8988T (cell line): ENCODE results near the gene KCNH8.

Experiments used
- DNase-seq: peaks from one replicate; pipeline ENCODE4 v3.0.0; 2011

The KCNH8 gene

DNA sequence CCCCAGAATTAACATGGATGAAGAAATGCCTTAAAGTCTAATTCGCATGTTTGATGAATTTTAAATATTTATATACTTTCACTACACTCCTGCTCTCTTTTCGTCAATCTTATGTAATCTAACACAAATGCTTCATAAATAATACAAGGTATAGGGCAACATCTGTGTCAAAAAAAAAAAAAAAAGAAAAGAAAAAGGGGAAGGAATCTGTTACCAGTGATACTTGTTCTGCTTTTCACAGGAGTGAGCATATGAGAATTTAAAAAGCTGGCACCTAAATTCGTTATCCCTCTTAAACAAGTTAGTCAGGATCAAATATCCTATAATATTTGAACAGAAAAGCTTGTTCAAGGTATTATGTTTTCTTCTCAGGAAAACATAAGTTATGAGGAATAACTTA lies 243.8 kb downstream of the KCNH8 start:
- DNase-seq: no peak

DNA sequence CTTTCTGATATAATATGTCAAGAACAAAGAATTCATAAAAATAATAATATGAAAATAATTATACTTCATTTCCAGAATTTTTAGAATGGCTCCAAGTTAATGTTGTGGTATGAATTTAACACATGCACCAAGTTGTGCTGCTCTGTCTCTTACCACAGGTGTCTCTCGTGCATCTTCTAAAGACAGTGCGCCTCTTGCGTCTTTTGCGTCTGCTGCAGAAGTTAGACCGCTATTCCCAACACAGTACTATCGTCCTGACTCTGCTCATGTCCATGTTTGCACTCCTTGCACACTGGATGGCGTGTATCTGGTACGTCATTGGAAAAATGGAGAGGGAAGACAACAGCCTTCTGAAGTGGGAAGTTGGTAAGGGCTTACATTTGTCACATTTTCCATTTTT lies 246.6 kb downstream of the KCNH8 start:
- no peak for DNase-seq

DNA sequence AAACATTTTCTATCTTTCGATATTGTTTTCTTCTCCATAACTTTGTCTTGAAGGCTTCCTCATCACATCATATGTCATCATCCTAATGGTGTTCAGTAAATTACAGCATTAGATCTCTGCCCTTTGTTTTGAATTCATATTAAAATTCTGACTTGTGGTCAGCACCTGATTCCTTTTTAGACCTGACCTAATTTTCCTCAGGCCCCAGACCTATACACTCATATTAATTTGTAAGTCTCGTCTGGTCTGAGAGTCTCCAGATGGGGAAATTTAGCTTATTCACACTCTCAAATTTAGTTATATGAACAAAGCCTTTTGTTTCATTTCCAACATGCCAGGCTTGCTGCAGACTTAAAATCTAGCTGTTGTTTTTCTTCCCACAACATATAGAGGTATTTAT lies 248.4 kb downstream of the KCNH8 start:
- DNase-seq: no peak

DNA sequence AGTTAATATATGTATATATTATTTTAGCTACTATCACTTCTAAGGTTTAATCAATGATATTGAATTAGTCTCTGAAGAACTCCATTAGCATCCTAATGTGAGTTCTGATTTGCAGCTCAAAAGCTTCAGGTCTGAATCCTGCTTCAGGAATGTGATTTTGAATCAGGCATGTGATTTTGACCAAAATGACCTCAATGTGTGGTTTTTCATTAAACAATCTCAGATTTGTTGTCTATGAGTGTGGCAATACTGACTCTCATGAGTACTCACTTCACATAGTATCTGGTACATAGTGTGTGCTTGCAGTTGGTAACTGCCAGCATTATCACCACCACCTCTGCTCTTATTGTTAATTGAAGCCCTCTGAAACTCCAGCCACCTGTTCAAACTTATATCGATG lies 251.0 kb downstream of the KCNH8 start:
- DNase-seq: no peak

DNA sequence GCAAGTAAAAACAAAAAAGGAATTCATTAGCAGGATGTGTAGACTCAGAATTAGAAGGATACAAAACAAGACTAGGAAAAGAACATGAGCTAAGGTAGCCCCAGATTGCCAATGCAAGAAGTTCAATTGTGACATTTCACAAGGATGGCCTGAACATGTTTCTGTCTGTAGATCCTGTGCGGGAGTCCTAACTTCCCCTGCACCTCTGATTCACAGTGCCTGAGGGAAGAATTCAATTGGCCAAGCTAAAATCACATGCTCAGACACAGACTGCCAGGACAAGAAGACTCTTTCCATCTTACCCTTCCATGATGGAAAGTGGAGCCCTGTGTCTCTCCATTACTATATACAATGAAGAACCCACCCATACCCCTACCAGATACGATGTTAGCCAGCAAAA lies 251.5 kb downstream of the KCNH8 start:
- DNase-seq: no peak

DNA sequence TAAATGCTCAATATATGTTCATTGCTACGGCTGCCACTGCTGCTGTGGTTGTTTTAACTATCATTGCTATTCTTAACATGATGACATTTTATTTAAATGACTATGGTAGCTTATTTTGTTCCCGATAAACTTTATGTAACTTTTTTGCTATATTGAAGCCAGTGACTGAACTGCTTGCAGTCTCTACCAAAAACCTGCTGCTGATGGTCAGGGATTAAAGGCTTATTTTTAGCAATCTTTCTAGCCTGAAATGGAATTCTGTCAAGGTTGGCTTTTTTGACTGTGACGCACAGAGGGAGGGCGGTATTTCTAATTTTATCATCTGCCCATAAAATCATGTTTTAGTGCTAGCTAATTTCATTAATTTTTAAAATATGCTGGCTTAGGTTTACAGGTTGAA lies 271.8 kb downstream of the KCNH8 start:
- DNase-seq: no peak

DNA sequence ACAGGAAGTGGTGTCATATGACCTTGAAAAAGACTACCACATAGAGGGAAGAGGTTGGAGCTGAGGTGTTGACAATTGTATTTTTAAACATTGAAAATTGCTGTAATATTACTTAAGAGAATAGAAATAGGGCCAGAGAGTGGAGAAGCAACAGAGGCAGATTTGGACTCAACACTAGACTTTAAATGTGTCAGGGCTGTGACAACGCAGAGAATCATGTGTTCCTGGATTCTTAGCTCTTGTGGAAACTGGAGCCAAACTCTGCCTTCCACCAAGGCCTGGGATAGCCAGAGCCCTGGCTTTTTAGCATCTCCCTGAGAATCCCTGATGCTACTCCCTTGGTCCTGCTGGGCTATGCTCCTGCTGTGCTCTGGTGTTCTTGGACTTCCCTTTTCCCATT lies 277.5 kb downstream of the KCNH8 start:
- DNase-seq: no peak

DNA sequence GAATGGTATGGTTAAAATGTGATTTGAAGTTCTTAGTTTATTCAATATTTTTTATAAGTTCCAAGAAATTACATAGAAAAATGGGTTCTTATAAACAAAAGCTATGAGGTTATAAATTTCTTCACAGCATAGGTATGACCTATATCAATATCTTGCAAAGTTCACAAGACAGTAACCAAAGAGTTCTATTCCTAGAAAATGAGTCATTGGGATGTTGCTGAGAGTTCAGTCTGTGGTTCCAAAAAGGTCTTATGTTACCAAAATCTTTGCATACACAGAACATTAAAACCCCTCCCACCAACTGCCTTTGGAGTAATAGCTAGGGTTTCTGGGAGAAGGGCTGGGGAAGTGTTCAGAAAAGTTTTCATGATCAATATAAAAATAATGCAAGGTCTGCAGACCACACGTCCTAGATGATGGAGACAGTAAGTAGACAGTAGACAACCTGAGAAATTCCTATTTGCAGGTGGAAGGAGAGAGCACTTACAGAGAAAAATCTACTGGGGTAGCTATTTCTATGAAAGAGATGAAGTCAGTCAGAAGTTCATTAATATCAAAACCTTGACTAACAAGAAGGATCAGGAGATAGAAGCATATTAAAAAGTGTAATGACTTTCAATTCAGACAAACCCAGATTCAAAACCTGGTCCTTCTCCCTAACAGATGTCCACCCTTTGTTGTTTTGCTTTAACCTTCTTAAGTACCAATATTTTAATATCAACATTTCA lies 279.3 kb downstream of the KCNH8 start:
- no peak for DNase-seq

DNA sequence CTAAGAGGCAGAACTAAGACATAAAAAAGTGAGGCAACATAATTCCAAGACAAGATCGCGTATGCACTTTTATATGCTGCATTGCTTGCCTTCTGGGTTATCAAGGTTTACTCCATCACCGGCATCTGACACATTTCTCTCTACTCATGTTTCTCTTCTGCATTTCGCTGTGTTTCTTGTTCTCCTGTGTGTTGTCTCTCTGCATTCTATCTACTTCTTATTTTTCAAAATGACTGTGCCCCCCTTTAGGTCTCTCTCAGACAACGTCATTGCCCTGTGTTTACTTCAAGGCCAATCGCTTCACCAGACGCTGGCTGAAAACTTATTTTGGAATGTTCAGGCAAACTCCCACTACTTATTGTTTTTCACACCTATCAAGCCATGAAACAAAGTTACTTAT lies 280.4 kb downstream of the KCNH8 start:
- no peak for DNase-seq

DNA sequence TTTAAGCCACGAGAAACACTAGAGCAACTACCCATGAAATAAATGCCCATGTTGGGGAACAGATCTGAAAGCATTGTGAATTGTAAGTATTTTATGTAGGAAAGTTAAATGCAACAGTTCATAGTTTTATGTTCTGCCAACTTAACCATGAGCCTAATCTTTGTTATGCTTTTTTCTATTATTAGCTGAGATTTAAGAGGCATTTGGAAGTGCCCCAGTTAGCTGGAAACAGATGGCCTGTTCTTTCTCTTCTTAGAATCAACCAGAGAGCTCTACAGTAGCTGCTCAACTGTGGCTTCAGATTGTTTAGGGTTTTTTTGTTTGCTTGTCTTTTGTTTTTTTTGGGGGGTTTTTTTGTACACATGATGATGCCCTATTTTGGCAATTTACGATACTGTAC lies 284.4 kb downstream of the KCNH8 start:
- no peak for DNase-seq

DNA sequence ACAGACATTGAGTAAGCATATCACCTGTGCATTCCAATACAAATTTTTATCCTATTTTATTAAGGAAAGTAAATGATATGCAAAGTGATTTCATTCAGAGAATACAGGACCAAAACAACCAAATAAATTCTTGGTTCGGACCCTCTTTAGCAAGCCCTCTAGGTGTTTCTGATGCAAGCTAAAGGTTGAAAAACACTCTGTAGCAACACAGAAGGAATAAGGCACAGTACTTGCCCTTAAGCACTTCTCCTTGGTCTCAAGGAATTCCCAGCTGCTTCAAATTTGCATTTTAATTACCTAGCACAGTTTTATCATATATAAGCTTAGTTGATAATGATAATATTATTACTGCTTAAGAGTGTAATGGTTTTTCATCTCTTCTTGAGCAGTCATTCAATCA lies 288.4 kb downstream of the KCNH8 start:
- DNase-seq: no peak

DNA sequence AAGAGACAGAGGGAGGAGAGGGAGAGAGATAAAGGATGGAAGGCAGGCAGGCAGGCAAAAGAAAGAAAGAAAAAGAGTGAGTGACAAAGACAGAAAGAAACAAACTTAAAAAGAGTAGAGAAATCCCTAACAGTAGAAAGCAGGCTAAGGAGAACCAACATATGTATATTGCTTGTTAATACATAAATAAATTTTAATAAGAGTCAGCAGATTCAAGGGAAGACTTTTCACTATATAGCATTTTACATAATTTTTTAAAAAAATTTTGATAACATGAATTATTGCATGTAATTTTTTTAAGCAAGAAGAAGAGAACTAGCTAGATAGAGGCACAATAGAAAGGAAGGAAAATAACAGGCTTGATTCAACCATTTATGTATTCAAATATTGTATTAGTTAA lies 291.6 kb downstream of the KCNH8 start:
- no peak for DNase-seq

DNA sequence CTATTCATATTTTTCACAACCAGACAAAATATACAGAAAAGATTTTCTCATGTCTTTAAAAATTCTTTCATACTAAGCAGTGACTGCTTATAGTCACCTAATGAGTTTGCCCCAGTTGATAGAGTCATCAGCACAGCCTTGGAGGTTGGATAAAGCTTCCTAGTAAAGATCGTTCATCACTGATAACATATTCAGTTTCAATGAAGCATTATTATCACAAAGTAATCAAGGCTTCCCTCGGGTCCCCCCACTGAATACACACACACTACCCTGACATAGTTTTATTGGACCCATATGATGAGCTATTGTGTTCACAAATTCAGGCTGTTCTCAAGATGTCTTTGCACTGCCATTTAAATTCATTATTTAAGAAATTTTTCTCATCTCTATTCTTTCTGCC lies 297.8 kb downstream of the KCNH8 start:
- DNase-seq: no peak

DNA sequence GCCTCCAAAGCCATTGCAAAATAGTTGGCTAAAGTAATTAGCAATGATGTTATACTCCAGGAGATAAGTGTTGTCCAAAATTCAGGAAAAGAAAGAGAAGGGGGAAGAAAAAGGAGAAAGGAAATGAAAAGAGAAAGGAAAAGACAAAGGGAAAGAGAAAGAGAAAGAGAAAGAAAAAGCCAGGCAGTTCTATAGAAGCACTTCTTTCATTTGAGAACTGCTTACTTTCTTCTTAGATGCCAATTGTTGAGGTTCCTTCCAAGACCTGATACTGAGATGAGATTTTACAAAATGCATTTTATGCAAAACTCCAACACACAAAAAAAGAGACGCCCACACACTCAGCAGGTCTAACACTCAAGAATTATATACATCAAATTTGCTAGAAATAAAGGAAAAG lies 298.4 kb downstream of the KCNH8 start:
- DNase-seq: no peak

DNA sequence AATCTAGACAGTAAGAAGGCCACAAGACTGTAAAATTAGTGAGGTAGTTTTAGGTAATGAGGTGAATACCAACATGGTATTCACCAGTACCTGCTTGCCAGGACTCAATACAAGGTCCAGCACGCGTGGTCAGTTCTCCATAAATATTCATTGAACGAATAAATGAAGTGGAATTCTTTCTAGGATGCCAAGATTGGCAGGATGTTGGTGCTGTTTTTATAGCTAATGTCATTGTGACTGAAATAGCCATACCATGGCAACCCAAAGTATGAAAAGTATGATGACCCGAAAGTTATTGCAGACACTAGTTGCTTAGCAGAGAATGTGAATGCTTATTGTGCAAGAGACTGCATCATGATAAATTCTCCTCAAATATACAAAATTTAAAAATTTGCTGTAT lies 307.2 kb downstream of the KCNH8 start:
- no peak for DNase-seq

DNA sequence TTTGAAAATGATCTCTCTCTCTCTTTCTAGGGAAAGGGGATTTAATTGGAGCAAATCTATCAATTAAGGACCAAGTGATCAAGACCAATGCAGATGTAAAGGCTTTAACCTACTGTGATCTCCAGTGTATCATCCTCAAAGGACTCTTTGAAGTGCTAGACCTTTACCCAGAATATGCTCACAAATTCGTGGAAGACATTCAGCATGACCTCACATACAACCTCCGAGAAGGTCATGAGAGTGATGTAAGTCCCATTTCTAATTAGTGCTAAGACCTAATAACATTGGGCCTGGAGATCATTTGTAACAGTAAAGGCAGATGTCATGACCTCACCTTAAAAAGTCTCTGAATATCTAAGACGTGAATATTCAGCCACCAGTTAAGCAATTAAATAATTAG lies 308.4 kb downstream of the KCNH8 start:
- DNase-seq: no peak

DNA sequence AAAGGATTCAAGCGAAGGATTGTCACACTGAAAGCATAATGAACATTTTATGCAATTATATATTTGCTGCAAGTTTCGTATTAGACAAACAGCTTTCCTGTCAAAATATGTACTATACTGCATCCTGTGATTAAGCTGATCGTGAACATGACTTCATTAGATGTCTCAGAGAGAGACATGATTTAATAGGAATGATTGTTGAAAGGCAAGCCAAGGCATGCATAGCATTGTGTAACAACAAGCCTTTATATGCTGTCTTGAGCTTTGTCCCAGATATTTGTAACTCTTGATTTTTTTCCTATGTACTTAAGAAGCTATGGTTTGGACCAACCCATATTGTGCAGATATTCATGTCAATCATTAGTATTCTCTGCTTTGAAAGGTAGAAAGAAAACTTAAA lies 309.1 kb downstream of the KCNH8 start:
- no peak for DNase-seq

DNA sequence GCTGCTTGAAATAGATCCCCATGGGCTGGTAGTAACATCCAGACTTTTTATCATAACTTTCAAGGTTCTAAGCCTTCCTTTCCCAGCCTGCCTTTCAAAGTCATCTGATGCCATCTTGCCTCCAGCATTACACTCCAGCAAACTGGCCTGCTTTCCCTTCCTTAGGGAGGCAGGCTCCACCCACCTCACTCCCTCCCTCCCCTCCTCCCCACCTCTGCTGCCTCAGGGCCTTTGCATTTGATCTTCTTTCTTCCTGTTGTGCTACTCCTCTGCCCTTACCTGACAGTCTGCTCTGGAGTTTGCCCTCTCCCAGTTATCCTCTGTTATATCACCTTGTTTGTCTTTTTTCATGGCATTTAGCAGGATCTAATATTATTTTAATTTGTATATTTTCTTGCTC lies 319.5 kb downstream of the KCNH8 start:
- no peak for DNase-seq

DNA sequence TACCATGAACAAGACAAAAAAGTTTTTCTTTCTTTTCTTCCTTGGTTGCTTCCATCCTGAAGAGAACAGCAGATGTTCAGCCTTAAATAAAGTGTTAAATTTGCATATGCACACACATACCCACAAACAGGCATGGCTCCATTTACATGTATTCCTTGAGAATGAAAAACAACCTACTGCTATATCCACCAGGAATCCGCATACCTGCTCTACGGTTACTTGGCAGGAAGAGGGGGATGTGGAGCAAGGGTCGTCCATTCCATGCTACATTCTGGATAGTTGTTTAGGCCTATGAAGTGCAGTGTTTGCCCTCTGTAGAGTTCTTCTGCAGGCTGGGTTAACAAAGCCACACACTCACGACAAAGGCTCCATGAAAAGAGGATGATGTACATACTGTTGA lies 322.8 kb downstream of the KCNH8 start:
- no peak for DNase-seq

DNA sequence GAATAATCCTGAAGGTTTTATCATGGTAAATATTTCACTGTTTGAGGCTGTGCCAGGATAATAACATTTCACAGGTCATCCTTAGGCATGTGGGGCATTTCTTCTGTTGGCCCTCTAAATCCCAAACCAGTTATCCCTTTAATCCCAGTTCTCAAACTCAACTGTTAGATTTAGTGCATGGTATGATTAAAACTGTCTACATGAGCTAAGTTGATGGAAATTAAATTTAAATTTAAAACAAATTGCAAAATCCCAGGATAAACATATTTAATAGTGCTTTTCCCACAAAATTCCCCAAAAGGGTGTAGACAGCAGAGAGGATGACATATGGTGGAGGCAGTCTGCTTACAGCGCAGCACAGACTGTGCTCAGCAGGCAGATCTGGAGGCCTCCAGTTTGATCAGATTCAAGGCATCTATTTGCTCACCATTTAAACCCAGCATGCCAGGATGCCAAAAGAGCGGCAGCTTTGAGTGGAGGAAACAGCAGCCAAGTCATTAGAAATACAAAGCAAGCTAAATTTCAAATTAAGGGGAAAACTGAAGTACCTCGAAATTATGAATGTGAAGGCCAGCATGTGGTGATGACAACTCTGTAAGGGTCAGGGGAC lies 325.8 kb downstream of the KCNH8 start:
- no peak for DNase-seq

DNA sequence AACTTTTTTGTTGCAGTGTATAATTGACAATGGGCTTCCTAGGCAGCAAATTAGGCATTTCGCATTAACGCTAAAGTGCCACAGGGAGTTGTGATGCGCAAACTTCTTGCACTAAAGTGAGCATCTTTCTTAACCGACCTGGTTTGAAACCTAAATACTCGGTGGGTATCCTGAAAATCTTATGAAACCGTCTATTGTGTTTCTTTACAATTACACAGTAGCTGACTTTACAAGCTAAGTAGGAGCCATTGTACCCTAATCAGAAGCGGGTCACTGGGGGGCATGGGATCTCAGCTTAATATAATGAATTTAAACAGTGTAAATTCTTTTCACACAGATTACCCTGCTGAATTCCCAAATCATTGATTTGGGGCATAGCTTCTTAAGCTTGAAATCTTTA lies 328.0 kb downstream of the KCNH8 start:
- no peak for DNase-seq

DNA sequence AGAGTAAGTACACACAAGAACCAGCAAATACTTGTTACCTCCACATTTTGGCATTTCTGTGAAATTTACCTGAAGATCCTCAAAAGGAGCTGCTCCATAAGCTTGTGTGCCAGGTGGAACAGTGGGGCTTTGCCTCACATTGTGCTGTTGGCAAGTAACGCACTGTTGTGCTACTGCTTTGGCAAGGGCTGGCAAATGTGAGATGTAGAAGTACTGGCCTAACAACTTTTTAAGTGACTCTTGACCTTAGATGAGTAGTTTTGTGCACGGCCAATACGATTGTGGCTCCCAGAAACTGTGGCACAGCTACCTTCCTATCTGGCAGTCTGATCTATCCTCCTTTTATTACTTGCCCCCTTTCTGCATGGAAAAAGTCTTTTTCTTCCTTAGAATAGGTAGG lies 337.0 kb downstream of the KCNH8 start:
- no peak for DNase-seq

DNA sequence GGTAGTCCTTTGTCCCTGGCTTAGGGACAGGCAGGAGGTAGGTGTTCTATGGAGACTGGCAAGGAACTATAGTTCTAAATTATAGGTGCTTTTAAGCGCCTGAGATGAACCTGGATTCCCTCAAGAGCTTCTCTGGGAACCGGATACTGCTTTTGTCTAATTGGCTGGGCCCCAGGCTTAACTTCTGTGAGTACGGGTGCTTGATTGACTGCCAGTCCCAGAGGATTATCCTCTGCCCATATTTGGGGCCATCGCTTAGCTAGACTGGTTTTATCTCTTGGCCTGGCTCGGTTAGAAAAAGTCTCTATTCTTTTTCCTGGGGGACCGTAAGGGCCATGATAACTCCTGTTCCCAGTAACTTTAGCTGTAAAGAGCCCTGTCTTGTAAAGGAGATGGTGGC lies 339.1 kb downstream of the KCNH8 start:
- no peak for DNase-seq

DNA sequence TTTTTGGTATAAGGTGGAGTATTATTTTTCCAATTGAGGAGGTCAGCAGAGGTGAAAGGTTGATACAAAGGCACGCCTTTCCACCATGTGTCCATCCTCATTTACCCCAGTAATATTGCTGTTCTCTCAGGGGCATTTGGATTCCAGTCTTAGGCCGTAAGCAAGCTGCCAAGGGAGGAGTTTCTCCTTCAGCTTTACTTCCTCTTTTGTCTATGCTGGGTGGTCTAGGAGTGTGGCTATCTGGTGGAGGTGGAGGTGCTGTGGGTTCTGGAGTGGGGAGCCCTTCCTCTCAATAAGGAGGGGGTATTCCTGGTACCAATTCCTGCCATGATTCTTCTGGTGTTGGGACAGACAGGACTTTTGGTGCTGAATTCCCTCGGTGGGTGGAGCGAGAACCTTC lies 340.6 kb downstream of the KCNH8 start:
- DNase-seq: no peak

DNA sequence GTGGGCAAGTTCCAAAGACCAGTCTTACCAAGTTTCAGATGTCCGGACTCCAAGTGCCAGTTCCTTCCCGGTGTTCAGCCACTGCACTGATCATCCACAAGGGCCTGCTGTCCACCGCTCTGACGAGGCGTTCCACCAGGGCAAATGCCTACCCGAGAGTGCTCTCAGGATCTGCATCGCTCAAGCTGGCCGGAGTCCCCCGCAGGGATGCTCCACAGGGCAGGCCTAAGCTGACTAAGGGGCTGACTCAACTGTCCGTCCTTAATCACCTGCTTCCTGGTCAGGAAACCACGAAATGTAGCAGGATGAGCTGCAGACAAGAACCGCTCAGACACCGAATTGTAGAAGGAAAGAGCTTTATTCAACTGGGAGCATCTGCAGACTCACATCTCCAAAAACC lies 341.6 kb downstream of the KCNH8 start:
- no peak for DNase-seq
